Breast epithelium (tissue), 4 donors: ENCODE results near the gene CD164L2. TPM values are rescaled to one million over a fixed set of nuclear protein-coding genes. Genes with fewer than 3 reads are reported as not detected.

Experiments
- DNase-seq, 2 donors: peaks; one replicate each; pipeline ENCODE4 v3.0.0-alpha.2; 2019; ENCODE audit warnings: low spot score in 2 of 2
- H3K27ac ChIP-seq, 2 donors: fragments of 200-600 bp; sonication (generic) in 1 of 2; one replicate each; pipeline ENCODE4 v1.5.1; 2016 to 2019; ENCODE audit warnings: mild to moderate bottlenecking in 1 of 2
- H3K27me3 ChIP-seq, 2 donors: fragments of 200-600 bp; sonication (generic) in 1 of 2; one replicate each; pipeline versions ENCODE4 v1.5.1 to v1.6.0; 2017 to 2019; ENCODE audit warnings: control low read depth in 1 of 2, mild to moderate bottlenecking in 1 of 2
- H3K36me3 ChIP-seq: fragments of 200-600 bp; one replicate; pipeline ENCODE4 v1.5.1; 2019
- H3K4me1 ChIP-seq, 2 donors: fragments of 200-600 bp; sonication (generic); one replicate each; pipeline ENCODE4 v1.5.1; 2016 to 2019; ENCODE audit warnings: control low read depth in 1 of 2
- H3K4me3 ChIP-seq, 3 donors: fragments of 200-600 bp; sonication (generic); 1 replicate in 2 of 3; 2 replicates in 1 of 3; pipeline ENCODE4 v1.5.1; 2016 to 2019; ENCODE audit warnings: mild to moderate bottlenecking in 3 of 3, moderate library complexity in 2 of 3
- H3K9me3 ChIP-seq, 2 donors: fragments of 200-600 bp; sonication (generic) in 1 of 2; one replicate each; pipeline ENCODE4 v1.5.1; 2016 to 2019; ENCODE audit warnings: control low read depth in 1 of 2
- CTCF ChIP-seq, 3 donors: fragments of 450-650 bp; IDR thresholded peaks; one replicate each; pipeline ENCODE4 v1.5.1; 2016 to 2017; ENCODE audit warnings: antibody characterized with exemption in 3 of 3, mild to moderate bottlenecking in 3 of 3, moderate library complexity in 3 of 3
- POLR2A ChIP-seq: fragments of 450-650 bp; IDR thresholded peaks from one replicate; pipeline ENCODE4 v1.6.1; 2016; ENCODE audit warnings: antibody characterized with exemption, mild to moderate bottlenecking, moderate library complexity
- POLR2AphosphoS5 ChIP-seq, 3 donors: sonication (generic); formaldehyde crosslinking; IDR thresholded peaks; one replicate each; pipeline ENCODE4 v1.6.1; 2017; ENCODE audit warnings: antibody characterized with exemption in 3 of 3
- intact Hi-C: fragments of 100-400 bp; cut with DNase I; formaldehyde crosslinking; loops from one replicate; pipeline ENCODE4 v1.15.1; 2023; ENCODE audit warnings: low total_unique reads
- total RNA-seq, 3 donors: library from RNA; depleted of rRNA; stranded (reverse); fragments of >200 nt; gene quantifications; one replicate each; pipeline ENCODE4 v1.1.0, GENCODE V29; 2016

CD164L2 gene
- total RNA-seq, 3 donors from 2014 or later = 0.66 to 5.3 TPM; not detected in 1

DNA sequence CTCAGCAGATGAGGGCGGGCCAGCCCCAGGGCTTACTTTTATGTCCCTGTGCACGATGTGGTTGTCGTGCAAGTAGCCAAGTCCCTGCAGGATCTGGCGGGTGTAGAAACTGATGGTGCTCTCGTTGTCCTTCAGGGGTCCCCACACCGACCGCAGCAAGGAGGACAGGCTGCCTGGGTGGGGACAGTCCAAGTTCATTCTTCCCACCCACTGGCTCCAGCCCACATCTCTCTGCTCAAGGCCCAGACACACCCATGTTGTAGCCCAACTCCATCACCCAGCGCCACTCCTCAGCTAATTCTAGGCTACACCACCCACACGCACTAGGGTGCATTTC lies 23.3 kb downstream of the CD164L2 start:
- no peak for DNase-seq
- H3K36me3 ChIP-seq = no peaks in the 10 kb centered on the region
- peaks cover 0 to 8% of the 10 kb centered on the region in 2 donors for H3K4me1 ChIP-seq
- H3K9me3 ChIP-seq = no peaks in the 10 kb centered on the region
- TF ChIP-seq POLR2A (no peak), POLR2AphosphoS5 (IDR thresholded peaks at IDR 0.05) (no peak), CTCF (IDR thresholded peaks at IDR 0.05) (no peak)
- no peaks in the 10 kb centered on the region for H3K27me3 ChIP-seq
- no peak overlapping the region for H3K4me3 ChIP-seq
- no peak overlapping the region for H3K27ac ChIP-seq
- intact Hi-C loops = loop anchor here (10.0 kb wide), 1 partner anchor 55 kb away; no protein-coding TSS in a partner anchor

GRCh38 chr1:27358928-27359313 lies 24.2 kb downstream of the CD164L2 start:
- Histone ChIP-seq H3K4me1 (no peaks in the 10 kb centered on the region), H3K9me3 (no peaks in the 10 kb centered on the region), H3K4me3 (no peak overlapping the region), H3K27ac (no peak overlapping the region), H3K36me3 (no peaks in the 10 kb centered on the region), H3K27me3 (no peaks in the 10 kb centered on the region)
- intact Hi-C loops = no loop called here
- no peak for DNase-seq
- no peak for TF ChIP-seq POLR2A
- no peak for TF ChIP-seq POLR2AphosphoS5 (IDR thresholded peaks at IDR 0.05)
- no peak for TF ChIP-seq CTCF (IDR thresholded peaks at IDR 0.05)

DNA sequence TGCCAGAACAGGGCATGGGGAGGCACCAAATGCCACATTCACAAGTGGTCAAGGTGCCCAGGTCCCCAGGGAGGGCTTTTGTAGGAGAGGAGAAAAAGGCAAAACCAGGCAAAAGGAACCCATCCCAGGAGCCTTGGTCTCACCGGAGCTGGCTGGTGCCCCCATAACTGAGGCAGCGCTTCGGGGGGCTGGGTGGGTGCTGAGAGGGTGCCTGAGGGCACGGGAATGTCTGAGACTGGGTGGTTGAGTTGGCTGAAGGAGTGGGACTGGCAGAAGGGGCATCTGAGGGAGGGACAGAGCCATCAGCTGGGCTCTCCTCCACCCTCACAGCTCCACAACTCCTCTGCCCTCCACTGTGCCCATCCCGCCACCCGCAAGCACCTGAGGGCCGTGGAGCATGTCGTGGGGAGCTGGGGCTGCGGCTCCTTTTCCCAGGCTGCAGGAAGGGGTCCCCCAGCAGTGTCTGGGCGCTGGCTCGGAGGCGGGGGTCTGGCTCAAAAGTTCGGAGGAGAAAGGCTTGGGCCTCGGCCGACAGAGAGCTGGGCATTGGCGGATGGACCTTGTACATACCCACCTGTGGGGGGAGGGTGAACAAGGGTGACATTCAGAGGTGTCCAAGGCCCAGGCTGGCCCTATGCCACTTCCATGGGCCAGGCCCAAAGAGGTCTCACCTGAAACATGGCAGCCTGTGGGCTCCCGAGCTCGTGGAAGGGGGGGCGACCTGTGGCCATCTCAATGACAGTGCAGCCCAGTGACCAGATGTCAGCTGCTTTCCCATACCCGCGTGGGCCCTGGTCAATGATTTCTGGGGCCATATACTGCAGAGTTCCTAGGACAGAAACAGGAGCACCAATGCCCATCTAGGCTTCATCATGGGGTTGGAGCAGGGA lies 24.9 kb downstream of the CD164L2 start:
- Histone ChIP-seq H3K4me3 (no peak overlapping the region), H3K27me3 (no peaks in the 10 kb centered on the region), H3K36me3 (no peaks in the 10 kb centered on the region), H3K9me3 (no peaks in the 10 kb centered on the region), H3K4me1 (no peaks in the 10 kb centered on the region), H3K27ac (no peak overlapping the region)
- intact Hi-C loops = no loop called here
- no peak for DNase-seq
- TF ChIP-seq CTCF (IDR thresholded peaks at IDR 0.05) (no peak), POLR2A (no peak), POLR2AphosphoS5 (IDR thresholded peaks at IDR 0.05) (no peak)

- TF ChIP-seq CTCF (IDR thresholded peaks at IDR 0.05) = peak; percentile 94 to 97 (median 96)
- TF ChIP-seq POLR2AphosphoS5 (IDR thresholded peaks at IDR 0.05) = peak in 1 of 3 donors; percentile 16
- no peak for TF ChIP-seq POLR2A
- Histone ChIP-seq H3K9me3 (no peaks in the 10 kb centered on the region), H3K4me1 (no peaks in the 10 kb centered on the region), H3K36me3 (no peaks in the 10 kb centered on the region), H3K27ac (peak overlapping the region; percentile 10 to 52), H3K27me3 (no peaks in the 10 kb centered on the region), H3K4me3 (peak overlapping the region in 2 of 3 donors; percentile 3 to 44)
- intact Hi-C loops = no loop called here
- DNase-seq = peak; percentile 65 to 83
Measured at GRCh38 chr1:27357281-27358037, 25.7 kb downstream of the CD164L2 start.
